ENCODE data around the gene LCLAT1.

Gene LCLAT1
- 8.7 to 29.0 (median 11.2) reads per million in 3 donors for total RNA-seq

DNA sequence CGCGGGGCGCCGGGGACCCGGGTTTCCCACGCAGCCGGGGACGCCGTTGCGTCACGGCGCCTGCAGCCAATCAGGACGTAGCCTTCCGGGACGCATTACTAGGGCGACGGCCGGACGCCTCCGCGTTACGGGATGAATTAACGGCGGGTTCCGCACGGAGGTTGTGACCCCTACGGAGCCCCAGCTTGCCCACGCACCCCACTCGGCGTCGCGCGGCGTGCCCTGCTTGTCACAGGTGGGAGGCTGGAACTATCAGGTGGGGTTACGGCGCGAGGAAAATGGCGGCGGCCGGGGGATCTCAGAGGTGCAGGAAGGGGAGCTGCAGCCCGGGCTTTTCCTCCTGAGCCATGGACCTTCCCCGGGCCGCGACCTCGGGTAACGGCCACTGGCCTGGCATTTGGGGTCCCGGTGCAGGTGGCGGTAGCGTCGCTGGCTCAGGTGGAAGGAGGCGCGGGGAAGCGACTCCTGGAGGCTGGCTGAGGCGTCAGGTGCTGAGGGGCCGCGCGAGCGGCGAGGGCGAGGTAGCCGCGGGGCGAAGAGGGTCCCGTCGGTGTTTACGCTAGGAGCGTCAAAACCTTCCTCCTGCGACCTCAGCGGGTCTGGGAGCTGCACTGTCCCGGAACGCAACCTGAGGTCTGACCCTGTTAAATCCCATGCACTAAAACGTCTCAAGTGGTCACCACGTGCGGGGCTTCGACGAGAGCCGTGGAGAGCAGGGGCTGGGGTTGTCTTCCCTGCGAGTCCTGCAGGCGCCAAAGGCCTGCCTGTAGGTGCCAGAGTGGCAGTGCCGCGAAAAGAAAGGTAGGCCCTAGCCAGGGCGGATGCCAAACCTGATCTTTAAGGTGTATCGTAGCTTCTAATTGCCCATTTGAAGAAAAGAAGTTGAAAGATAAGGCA lies at the start of gene LCLAT1:
LCLAT1 (plus strand) TSS at position 98 of the 897 bp plus-strand sequence. CDS start 78,345 bp downstream, outside the sequence.
- Histone ChIP-seq H3K9me3 (ENCODE audit: control insufficient read depth, low read length) (no peaks in the 10 kb centered on the region), H3K27me3 (replicated peaks; ENCODE audit: control insufficient read depth, insufficient read depth, low read length, poor library complexity, severe bottlenecking) (no peaks in the 10 kb centered on the region), H3K4me3 (ENCODE audit: insufficient read depth, low read depth, low read length, poor library complexity, severe bottlenecking) (peak within 1 kb of the TSS; percentile 86), H3K27ac (ENCODE audit: insufficient read depth, low read length, poor library complexity, severe bottlenecking) (peak within 1 kb of the TSS; percentile 83), H3K4me1 (ENCODE audit: control insufficient read depth, insufficient read depth, low read length, poor library complexity, severe bottlenecking) (peaks cover 9% of the 10 kb centered on the region), H3K36me3 (ENCODE audit: control insufficient read depth, insufficient read depth, low read length) (no peaks in the 10 kb centered on the region)
- peak; percentile 79 to 86 (median 81) for DNase-seq

DNA sequence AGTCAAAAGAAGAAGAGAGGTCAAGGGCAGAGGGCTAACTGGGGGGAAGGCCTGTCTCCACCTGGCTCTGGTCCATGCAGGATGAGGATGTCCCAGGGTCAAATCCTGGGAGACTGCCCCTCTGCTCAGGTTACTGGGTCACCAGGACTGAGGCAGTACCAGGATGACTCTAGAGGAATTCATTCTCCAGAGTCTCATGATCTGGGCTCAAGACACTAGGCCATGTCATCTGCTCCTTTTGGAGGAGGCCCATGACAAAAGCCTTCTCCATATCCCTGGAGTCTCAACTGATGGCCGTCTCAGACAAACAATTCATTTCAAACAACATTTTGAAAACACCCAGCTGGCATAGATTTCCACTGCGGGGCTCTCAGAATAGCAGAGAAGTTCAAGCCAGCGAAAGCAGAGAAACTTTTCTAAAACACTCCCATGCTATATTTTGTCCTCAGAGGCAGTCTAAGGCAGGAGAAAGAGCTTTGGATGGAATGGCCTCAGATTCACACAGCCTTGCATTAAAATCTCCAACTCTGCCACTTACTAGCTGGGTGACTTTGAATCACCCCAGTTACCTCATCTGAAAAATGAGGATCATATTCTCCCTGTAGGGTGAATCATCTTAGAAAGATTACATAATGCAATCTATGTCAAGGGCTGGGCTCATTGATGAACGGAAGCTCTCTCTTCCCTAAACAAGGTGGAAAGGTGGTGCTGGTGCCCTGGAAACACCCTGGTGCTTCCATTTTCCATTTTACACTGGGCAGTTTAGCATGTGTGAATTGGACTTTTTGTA lies 48.8 kb upstream of the LCLAT1 start:
- Histone ChIP-seq H3K36me3 (ENCODE audit: control insufficient read depth, insufficient read depth, low read length) (no peaks in the 10 kb centered on the region), H3K27ac (ENCODE audit: insufficient read depth, low read length, poor library complexity, severe bottlenecking) (no peak overlapping the region), H3K4me1 (ENCODE audit: control insufficient read depth, insufficient read depth, low read length, poor library complexity, severe bottlenecking) (no peaks in the 10 kb centered on the region), H3K4me3 (ENCODE audit: insufficient read depth, low read depth, low read length, poor library complexity, severe bottlenecking) (no peak overlapping the region), H3K27me3 (replicated peaks; ENCODE audit: control insufficient read depth, insufficient read depth, low read length, poor library complexity, severe bottlenecking) (no peaks in the 10 kb centered on the region), H3K9me3 (ENCODE audit: control insufficient read depth, low read length) (no peaks in the 10 kb centered on the region)
- DNase-seq, result no peak

- Histone ChIP-seq H3K36me3 (ENCODE audit: control insufficient read depth, insufficient read depth, low read length) (no peaks in the 10 kb centered on the region), H3K4me3 (ENCODE audit: insufficient read depth, low read depth, low read length, poor library complexity, severe bottlenecking) (no peak overlapping the region), H3K4me1 (ENCODE audit: control insufficient read depth, insufficient read depth, low read length, poor library complexity, severe bottlenecking) (no peaks in the 10 kb centered on the region), H3K9me3 (ENCODE audit: control insufficient read depth, low read length) (no peaks in the 10 kb centered on the region), H3K27ac (ENCODE audit: insufficient read depth, low read length, poor library complexity, severe bottlenecking) (no peak overlapping the region), H3K27me3 (replicated peaks; ENCODE audit: control insufficient read depth, insufficient read depth, low read length, poor library complexity, severe bottlenecking) (no peaks in the 10 kb centered on the region)
- DNase-seq, result no peak
Observed at GRCh38 chr2:30400151-30400954, 46.7 kb upstream of the LCLAT1 start.

DNA sequence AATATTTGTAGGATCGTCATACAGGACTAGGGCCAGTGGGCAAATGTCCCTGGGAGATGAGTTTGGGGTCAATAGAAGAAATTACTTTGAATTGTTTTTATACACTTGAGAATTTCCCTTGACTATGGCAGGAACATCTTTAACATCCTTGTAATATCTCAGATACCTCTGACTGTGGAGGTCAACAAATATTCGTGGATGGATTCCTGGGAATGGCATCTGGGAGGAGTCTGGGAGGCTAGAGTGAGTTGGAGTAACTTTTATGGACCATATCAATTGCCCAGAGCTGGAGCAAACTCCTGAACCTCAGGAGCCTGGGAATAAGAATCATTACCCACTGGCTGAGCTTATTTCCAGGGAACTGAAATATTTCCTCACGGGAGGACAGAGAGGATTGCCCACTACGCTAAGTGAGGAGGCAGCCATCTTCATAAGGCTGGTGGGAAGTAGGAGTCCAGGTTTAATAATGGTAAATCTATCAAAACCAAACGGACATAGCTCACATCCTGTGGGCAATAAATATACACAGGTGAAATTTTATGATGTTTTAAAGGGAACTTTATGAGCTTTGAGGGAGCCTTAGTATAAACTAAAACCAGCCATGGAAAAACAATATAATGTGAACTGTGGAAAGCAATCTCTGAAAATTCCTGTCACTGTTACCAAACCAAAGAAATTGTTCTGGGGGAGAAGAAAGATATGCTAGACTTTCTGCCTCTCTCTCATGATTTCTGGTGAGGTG lies 44.4 kb upstream of the LCLAT1 start:
- Histone ChIP-seq H3K27me3 (replicated peaks; ENCODE audit: control insufficient read depth, insufficient read depth, low read length, poor library complexity, severe bottlenecking) (no peaks in the 10 kb centered on the region), H3K4me3 (ENCODE audit: insufficient read depth, low read depth, low read length, poor library complexity, severe bottlenecking) (no peak overlapping the region), H3K36me3 (ENCODE audit: control insufficient read depth, insufficient read depth, low read length) (no peaks in the 10 kb centered on the region), H3K9me3 (ENCODE audit: control insufficient read depth, low read length) (no peaks in the 10 kb centered on the region), H3K4me1 (ENCODE audit: control insufficient read depth, insufficient read depth, low read length, poor library complexity, severe bottlenecking) (no peaks in the 10 kb centered on the region), H3K27ac (ENCODE audit: insufficient read depth, low read length, poor library complexity, severe bottlenecking) (no peak overlapping the region)
- DNase-seq, result no peak

DNA sequence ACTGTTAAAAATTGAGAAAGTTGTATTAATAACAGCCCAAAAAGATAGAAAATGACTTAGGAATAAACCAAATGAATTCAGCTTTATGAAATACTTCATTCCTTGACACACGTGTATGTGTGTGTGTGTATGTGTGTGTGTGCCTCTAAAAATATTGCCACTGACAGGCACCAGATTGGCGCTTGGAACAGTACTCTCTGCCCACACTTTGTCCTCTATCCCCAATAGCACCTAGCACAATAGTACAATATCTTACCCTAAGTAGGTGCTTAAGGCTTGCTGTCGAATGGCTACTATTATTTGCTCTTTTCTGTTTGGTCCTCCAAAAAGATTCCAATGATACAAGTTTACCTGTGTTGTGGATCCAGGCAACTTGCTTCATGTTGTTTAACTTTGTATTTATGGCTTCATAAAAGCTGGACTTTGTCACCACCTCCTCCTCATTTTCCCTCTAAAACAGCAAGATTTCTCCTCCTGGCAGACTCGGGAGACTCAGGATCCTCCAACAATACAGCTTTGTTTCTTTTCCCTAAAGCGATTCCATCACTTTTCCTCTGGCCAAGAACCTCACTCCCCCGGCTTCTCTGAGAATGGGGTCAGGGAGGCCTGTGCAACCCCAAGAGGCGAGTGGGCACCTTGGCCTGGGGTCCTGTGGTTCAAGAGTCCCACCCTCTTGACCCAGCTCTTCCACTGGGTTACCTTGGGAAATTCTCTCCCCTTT lies 43.3 kb upstream of the LCLAT1 start:
- H3K27ac ChIP-seq (ENCODE audit: insufficient read depth, low read length, poor library complexity, severe bottlenecking), result no peak overlapping the region
- no peak for DNase-seq
- H3K4me1 ChIP-seq (ENCODE audit: control insufficient read depth, insufficient read depth, low read length, poor library complexity, severe bottlenecking), result no peaks in the 10 kb centered on the region
- no peaks in the 10 kb centered on the region for H3K27me3 ChIP-seq (replicated peaks; ENCODE audit: control insufficient read depth, insufficient read depth, low read length, poor library complexity, severe bottlenecking)
- no peak overlapping the region for H3K4me3 ChIP-seq (ENCODE audit: insufficient read depth, low read depth, low read length, poor library complexity, severe bottlenecking)
- H3K9me3 ChIP-seq (ENCODE audit: control insufficient read depth, low read length), result no peaks in the 10 kb centered on the region
- H3K36me3 ChIP-seq (ENCODE audit: control insufficient read depth, insufficient read depth, low read length), result no peaks in the 10 kb centered on the region

GRCh38 chr2:30404319-30405259 lies 42.5 kb upstream of the LCLAT1 start:
- no peaks in the 10 kb centered on the region for H3K27me3 ChIP-seq (replicated peaks; ENCODE audit: control insufficient read depth, insufficient read depth, low read length, poor library complexity, severe bottlenecking)
- no peaks in the 10 kb centered on the region for H3K9me3 ChIP-seq (ENCODE audit: control insufficient read depth, low read length)
- no peak overlapping the region for H3K27ac ChIP-seq (ENCODE audit: insufficient read depth, low read length, poor library complexity, severe bottlenecking)
- no peaks in the 10 kb centered on the region for H3K36me3 ChIP-seq (ENCODE audit: control insufficient read depth, insufficient read depth, low read length)
- no peaks in the 10 kb centered on the region for H3K4me1 ChIP-seq (ENCODE audit: control insufficient read depth, insufficient read depth, low read length, poor library complexity, severe bottlenecking)
- no peak for DNase-seq
- no peak overlapping the region for H3K4me3 ChIP-seq (ENCODE audit: insufficient read depth, low read depth, low read length, poor library complexity, severe bottlenecking)

DNA sequence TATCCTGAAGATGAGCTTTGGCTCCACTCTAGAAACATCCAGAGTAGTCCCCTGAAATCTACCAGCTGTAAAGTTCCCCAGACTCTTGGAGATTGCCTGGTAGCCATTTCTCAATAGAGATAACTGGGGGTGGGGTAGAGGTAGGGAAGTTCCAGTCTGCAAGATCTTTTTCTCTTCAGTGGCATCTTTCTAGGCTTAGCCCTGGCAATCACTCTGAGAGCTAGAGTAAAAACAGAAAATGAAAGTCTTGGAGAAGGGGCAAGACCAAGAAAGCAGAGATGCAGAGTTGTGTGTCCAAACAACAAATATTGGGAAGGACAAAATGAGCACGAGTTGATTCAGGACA lies 41.8 kb upstream of the LCLAT1 start:
- no peak overlapping the region for H3K4me3 ChIP-seq (ENCODE audit: insufficient read depth, low read depth, low read length, poor library complexity, severe bottlenecking)
- DNase-seq, result no peak
- no peaks in the 10 kb centered on the region for H3K27me3 ChIP-seq (replicated peaks; ENCODE audit: control insufficient read depth, insufficient read depth, low read length, poor library complexity, severe bottlenecking)
- H3K27ac ChIP-seq (ENCODE audit: insufficient read depth, low read length, poor library complexity, severe bottlenecking), result no peak overlapping the region
- H3K9me3 ChIP-seq (ENCODE audit: control insufficient read depth, low read length), result no peaks in the 10 kb centered on the region
- H3K36me3 ChIP-seq (ENCODE audit: control insufficient read depth, insufficient read depth, low read length), result no peaks in the 10 kb centered on the region
- H3K4me1 ChIP-seq (ENCODE audit: control insufficient read depth, insufficient read depth, low read length, poor library complexity, severe bottlenecking), result no peaks in the 10 kb centered on the region

DNA sequence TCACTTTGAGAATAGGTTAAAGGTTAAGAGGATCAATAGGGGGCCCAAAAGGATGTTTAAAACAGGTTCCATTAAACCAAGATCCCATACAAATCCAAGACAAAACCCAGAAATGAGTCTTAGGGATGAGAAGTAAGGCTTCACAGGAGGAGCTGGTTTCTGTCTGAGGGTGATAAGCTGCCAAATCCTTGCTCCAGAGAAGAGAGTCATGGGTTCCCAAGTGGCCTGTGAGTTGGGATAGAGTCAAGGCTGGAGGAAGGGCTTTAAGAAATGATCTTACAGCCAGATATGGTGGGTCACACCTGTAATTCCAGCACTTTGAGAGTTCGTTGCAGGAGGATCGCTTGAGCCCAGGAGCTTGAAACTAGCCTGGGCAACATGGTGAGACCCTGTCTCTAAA lies 40.2 kb upstream of the LCLAT1 start:
- no peak for DNase-seq
- Histone ChIP-seq H3K4me3 (ENCODE audit: insufficient read depth, low read depth, low read length, poor library complexity, severe bottlenecking) (no peak overlapping the region), H3K4me1 (ENCODE audit: control insufficient read depth, insufficient read depth, low read length, poor library complexity, severe bottlenecking) (no peaks in the 10 kb centered on the region), H3K27me3 (replicated peaks; ENCODE audit: control insufficient read depth, insufficient read depth, low read length, poor library complexity, severe bottlenecking) (no peaks in the 10 kb centered on the region), H3K36me3 (ENCODE audit: control insufficient read depth, insufficient read depth, low read length) (no peaks in the 10 kb centered on the region), H3K9me3 (ENCODE audit: control insufficient read depth, low read length) (no peaks in the 10 kb centered on the region), H3K27ac (ENCODE audit: insufficient read depth, low read length, poor library complexity, severe bottlenecking) (no peak overlapping the region)
